A673 (cell line): Measurements from ENCODE around the gene PEAK3.
"Not testable (repeated sequence)": the region's sequence is repeated elsewhere in the genome, so short reads cannot be mapped to it uniquely, and the experiment has no call there.

Source experiments
- CTCF ChIP-seq: fragments of 300-800, 200-600 bp; sonication (generic); conservative IDR thresholded peaks from 2 replicates; pipeline ENCODE4 v1.5.1; 2017; ENCODE audit warnings: low read depth, mild to moderate bottlenecking, antibody characterized with exemption, low read length, moderate library complexity, mixed read lengths
- EZH2 ChIP-seq: fragments of 200-600 bp; sonication (generic); IDR thresholded peaks from 2 replicates; pipeline ENCODE4 v1.6.1; 2017; ENCODE audit warnings: borderline replicate concordance, low read depth, mild to moderate bottlenecking, mixed read lengths, antibody characterized with exemption, low read length; ENCODE audit not compliant: poor library complexity, severe bottlenecking

GRCh38 chr19:2281265-2282061 is 512 bp downstream of the PEAK3 start:
- TF ChIP-seq CTCF, EZH2: not testable (repeated sequence)
